AG09309 (cell line): Measurements from ENCODE around the gene SNRNP48.

Experiments used
- DNase-seq: peaks from one replicate; pipeline ENCODE4 v3.0.0-alpha.2; 2010; ENCODE audit warnings: low read depth
- H3K4me3 ChIP-seq: 2 replicates; pipeline ENCODE4 v1.5.1; 2011; ENCODE audit warnings: mild to moderate bottlenecking, low read depth, low read length, moderate library complexity; ENCODE audit not compliant: control insufficient read depth
- TF ChIP-seq, protein P1 (sequence below): IDR thresholded peaks from 2 replicates; pipeline ENCODE4 v1.5.1; 2011; ENCODE audit warnings: mild to moderate bottlenecking, low read depth, low read length, inconsistent platforms; ENCODE audit not compliant: insufficient read depth, control insufficient read depth; ENCODE audit errors: missing control alignments

Gene SNRNP48

DNA sequence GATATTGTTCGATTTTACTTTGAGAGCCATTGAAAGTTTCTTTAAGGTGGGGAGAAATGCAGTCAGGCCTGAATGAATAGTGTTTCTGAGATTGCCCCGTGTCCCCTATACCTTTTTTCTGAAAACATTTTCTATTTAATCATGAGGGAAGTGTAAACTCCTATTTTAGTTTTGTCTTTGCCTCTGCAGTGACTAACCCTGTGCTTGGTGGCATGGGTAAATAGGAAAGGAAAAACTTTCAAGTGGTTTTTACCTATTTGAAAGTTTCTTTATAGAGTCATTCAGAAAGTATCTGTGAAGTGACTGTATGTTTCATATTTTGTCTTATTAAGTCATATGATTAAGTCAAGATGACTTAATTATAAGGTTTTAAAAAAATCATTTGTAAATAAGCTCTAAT is 14.5 kb downstream of the SNRNP48 start:
- TF ChIP-seq, protein P1, sequence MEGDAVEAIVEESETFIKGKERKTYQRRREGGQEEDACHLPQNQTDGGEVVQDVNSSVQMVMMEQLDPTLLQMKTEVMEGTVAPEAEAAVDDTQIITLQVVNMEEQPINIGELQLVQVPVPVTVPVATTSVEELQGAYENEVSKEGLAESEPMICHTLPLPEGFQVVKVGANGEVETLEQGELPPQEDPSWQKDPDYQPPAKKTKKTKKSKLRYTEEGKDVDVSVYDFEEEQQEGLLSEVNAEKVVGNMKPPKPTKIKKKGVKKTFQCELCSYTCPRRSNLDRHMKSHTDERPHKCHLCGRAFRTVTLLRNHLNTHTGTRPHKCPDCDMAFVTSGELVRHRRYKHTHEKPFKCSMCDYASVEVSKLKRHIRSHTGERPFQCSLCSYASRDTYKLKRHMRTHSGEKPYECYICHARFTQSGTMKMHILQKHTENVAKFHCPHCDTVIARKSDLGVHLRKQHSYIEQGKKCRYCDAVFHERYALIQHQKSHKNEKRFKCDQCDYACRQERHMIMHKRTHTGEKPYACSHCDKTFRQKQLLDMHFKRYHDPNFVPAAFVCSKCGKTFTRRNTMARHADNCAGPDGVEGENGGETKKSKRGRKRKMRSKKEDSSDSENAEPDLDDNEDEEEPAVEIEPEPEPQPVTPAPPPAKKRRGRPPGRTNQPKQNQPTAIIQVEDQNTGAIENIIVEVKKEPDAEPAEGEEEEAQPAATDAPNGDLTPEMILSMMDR: no peak
- H3K4me3 ChIP-seq: no peak overlapping the region
- DNase-seq: no peak

DNA sequence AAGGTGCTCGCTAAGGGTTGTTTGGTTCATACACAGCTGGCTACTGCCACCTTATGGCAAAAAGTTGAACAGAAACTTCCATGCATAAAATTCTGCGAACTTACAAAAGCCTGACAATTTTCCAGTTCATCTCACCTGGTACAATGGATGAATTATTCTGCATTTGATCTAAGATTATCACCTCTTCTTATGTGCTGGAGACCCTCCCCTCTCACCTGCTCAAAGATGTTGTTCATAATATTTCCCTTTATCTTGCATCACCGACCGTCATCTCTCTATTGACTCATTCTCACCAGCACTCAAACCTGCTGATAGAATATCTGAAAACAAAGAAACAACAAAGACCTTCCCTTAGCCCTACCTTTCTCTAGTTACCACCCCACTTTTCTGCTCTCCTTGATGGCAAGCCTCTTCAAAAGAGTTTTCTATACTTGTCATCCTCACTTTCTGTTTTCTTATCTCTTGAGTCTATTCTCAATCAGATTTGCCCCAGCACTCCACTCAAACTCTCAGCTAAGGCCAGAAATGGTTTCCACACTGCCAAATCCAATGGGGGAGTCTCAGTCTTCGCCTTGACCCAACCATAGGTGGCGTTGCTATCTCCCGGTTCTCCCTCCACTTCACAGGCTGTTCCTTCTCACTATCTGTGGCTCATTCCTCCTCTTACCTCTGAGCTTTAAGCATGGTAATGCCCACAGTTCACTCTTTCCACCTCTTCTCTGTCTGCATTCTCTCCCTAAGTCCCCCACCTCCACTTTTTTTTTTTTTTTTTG is 25.8 kb downstream of the SNRNP48 start:
- no peak overlapping the region for H3K4me3 ChIP-seq
- no peak for DNase-seq
- TF ChIP-seq, protein P1: peak; percentile 78

DNA sequence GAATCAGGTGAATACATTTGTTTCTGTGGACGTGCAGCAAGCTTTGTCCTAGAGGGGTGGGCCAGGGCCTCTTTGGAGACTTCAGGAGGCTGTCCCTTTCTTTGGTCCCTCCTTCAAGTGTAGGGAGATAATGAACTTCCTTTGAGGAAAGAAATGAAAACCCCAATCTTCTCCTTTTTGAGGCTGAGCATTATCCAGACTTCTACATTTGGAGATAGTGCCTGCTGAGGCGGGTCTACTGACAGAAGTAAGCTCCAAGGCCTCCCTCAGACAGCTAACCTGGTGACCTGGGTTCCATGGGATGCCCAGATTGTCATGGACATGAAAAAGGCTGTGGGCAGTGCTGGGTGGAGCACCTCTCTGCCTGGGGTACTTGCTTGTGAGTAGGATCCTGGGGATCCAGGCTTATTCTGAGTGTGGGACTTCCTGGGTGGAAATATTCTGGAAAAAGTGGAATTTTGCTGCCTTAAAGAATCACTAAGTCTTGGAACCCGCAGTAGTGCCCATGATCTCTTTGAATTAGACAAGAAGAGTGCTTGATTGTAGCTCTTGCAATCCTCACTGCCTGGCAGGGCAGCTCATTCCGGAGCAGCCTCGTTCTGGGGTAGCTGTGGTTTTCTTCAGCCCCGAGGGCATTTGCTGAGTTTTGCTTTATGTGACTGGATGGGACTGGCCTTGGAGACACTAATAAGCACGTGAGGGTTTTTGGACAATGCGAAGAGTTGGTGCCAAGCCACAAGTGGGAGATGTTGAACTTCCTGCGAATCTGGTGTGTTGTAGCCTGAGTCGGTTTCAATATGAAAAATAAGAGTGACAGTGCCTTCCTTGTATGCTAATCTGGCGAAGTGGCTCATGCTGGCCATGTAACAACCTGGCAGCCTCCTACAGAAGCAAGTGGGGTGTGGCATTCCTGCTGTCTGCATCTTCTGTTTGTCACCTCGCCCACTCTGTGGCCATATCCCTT is 28.1 kb downstream of the SNRNP48 start:
- H3K4me3 ChIP-seq: no peak overlapping the region; the same call in 1 of the 2 replicates
- TF ChIP-seq, protein P1: peak; percentile 10
- peak; percentile 77 for DNase-seq

DNA sequence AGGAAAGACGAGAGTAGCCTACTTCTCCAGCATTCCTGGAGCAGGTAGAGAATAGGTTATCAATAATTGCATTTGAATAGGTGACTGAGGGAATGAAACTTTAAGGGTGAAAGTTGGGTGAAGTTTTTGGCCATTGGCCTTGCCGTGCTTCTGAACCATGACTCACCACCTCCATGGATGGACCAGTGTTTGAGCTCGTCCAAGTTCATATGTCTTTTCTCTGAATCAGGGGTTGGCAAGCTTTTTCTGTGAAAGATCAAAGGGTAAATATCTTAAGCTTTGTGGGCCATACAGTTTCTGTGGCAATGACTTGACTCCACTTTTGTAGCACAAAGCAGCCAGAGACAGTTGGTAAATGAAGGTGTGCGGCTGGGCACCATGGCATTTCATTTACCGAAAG is 31.8 kb downstream of the SNRNP48 start:
- DNase-seq: no peak

DNA sequence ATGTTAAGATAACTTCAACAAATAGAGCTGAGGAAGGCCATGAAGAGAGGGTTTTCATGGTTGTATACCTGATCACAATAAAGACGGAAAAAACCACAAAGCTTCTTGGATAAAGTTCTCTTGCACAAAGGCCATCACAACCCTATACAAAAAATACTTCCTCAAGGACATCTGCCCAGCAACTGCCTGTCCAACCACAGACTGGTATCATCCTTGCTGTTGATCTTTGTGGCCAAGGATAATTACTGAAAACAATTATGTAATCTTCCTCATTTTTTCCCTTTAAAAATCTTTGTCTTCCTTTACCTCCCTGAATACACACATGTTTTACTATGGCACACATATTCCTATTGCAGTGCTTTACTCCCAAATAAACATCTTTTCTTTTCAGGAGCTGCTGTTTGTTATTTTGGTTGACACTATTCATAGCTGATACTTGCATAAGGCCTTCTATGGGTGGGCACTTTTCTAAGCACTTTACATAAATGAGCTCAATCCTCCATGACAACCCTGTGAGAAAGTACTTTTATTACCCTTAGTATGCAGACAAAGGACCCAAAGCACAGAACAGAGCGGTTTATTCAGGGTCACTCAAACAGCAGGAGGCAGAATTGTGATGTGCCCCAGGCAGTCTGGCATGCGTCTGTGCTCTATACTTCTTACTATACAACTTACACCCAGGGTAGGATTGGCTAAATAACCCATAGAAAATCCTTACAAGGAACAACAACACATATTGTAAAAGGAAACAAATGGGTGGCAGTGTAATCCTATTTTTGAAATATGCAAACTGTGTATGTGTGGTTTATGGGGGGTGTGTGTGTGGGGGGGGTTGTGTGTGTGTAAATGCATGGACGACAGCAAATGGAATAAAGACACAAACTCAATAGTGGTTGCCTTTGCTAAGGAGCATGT is 35.1 kb downstream of the SNRNP48 start:
- H3K4me3 ChIP-seq: no peak overlapping the region
- DNase-seq: no peak
- TF ChIP-seq, protein P1: no peak

More for the DNA sequence above, 31.8 kb downstream of the SNRNP48 start:
- TF ChIP-seq, protein P1: no peak
- H3K4me3 ChIP-seq: no peak overlapping the region

DNA sequence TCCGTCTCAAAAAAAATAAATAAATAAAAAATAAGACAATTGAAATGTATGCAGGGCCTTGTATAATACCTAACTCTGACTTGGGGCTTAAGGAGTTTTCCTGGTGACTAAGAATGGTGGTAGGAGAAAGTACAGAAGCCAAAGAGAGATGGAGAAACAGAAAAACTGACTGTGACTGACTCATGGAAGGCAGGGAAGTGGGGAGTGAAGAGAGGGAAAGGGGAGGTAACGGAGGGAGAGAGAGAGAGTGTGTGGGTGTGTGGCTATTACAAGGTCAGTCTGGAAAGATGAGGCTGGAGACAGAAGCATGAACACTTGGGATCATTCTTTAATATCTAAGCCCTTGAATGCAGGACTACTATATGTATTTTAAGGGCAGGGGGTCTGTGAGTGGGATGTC is 38.5 kb downstream of the SNRNP48 start:
- TF ChIP-seq, protein P1: no peak
- H3K4me3 ChIP-seq: no peak overlapping the region
- peak; percentile 28 for DNase-seq
